Measurements from ENCODE around the gene PDZD2.

- TF ChIP-seq CTCF (IDR thresholded peaks at IDR 0.05) (no peak), EP300 (IDR thresholded peaks at IDR 0.05) (no peak)
These were observed 459.4 kb downstream of the PDZD2 start for GRCh38 chr5:32098291-32098690.

Measured in esophagus muscularis mucosa (tissue), 3 donors.